Psoas muscle (tissue), 8 donors: ENCODE results near the gene MPZL3. TPM values are rescaled to one million over a fixed set of nuclear protein-coding genes. Genes with fewer than 3 reads are reported as not detected.

Experiments used
- ATAC-seq, 4 donors: fragments of 200-7000 bp; cut with Tn5 transposase; one replicate each; pipeline ENCODE4 v1.9.1; 2020; ENCODE audit warnings: moderate library complexity in 3 of 4, mild to moderate bottlenecking in 2 of 4
- DNase-seq, 2 donors: peaks; one replicate each; pipeline ENCODE4 v3.0.0-alpha.2; 2020
- H3K27ac ChIP-seq: fragments of 200-600 bp; one replicate; pipeline ENCODE4 v1.8.0; 2022
- H3K27me3 ChIP-seq, 3 donors: fragments of 200-600 bp in 1 of 3; one replicate each; pipeline versions ENCODE4 v1.6.1 to v1.8.0; 2013 to 2022; ENCODE audit warnings: low read length in 2 of 3, mild to moderate bottlenecking in 2 of 3, moderate library complexity in 1 of 3; ENCODE audit not compliant: insufficient read depth in 3 of 3
- H3K36me3 ChIP-seq, 2 donors: fragments of 200-600 bp in 1 of 2; one replicate each; pipeline versions ENCODE4 v1.6.1 to v1.8.0; 2013 to 2022; ENCODE audit warnings: low read depth in 1 of 2, mild to moderate bottlenecking in 1 of 2, moderate library complexity in 1 of 2; ENCODE audit not compliant: insufficient read depth in 1 of 2
- H3K4me1 ChIP-seq: fragments of 200-600 bp; one replicate; pipeline ENCODE4 v1.8.0; 2022
- H3K4me3 ChIP-seq: fragments of 200-600 bp; one replicate; pipeline ENCODE4 v1.8.0; 2022; ENCODE audit warnings: mild to moderate bottlenecking
- H3K9me3 ChIP-seq: fragments of 200-600 bp; one replicate; pipeline ENCODE4 v1.8.0; 2022
- WGBS, 3 donors: extraction: QIAGEN DNeasy Blood & Tissue Kit; methylation state at CpG; one replicate each; pipeline versions ENCODE4 v1.1.6 to v1.1.7; 2013; 5-methylcytosine and 5-hydroxymethylcytosine counted together
- intact Hi-C, 2 donors: fragments of 100-400 bp; cut with DNase I; formaldehyde crosslinking; loops; one replicate each; pipeline versions ENCODE4 v1.11.0 to v1.14.2; 2022
- polyA plus RNA-seq, 3 donors: library from polyadenylated mRNA; stranded (reverse); fragments of 200-250 nt; gene quantifications; one replicate each; pipeline ENCODE4 v1.2.3, GENCODE V29; 2013
- total RNA-seq, 4 donors: library from RNA; stranded (reverse); fragmentation: NEBNext Ultra II Directional in 2 of 4; extraction: Animal tissue kit (Norgen Biotek cat#: 25700) in 2 of 4; gene quantifications; one replicate each; pipeline versions ENCODE4 v1.2.1 to v1.2.4, GENCODE V29; 2021 to 2023
- TF ChIP-seq, protein P1 (sequence below): fragments of 200-600 bp; IDR thresholded peaks from one replicate; pipeline ENCODE4 v1.8.0; 2022; ENCODE audit warnings: antibody characterized with exemption
- donor health status: healthy with polysubstance abuse.
- donor health status: DM: no; HTN: no; CAD: no; lungs with moderate emphysema.
- donor health status: Bipolar disorder and iron deficiency.
- donor health status: healthy.
- donor health status: DM: yes; HTN: yes; CAD: no.
- donor health status: DM: no; HTN: no; CAD: no.
- donor health status: DM: no; HTN: no; CAD: no.
- donor health status: DM: yes; HTN: yes; CAD: no.

The MPZL3 gene
- total and polyA plus RNA-seq, 7 donors = 0.07 to 0.97 (median 0.22) TPM

DNA sequence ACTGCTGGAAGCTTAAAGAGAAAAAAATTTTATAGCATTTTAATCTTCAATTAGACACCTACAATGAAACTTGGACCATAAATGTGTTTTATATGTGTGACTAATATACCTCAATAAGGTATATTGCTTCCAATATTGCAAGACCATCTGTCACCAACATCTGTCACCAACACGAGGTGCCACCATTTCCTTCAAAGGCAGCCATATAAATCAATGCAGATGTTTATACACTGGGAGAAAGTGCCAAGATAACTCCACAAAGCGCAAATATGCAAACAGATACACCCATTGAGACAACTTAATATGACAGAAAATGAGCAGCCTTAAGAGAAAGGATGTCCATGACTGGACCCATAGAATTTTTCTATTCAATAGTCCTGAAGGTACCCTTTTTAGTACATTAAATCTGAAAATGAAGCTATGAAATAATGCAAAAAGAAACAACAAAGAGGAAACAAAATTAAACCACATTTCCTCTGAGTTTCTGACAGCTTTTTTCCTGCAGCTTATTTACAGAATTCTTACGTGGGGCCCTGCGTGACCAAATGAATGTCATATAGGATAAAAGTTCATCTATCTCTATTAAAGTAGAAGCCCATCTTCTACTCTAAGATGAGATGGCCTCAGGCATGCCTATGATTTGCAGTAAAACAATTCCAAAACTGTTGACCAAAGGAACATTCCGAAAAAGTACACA lies 12.5 kb downstream of the MPZL3 start:
- no peaks in the 10 kb centered on the region for H3K4me1 ChIP-seq
- DNase-seq (no peak), ATAC-seq (no peak)
- peaks cover 0 to 5% (median 5%) of the 10 kb centered on the region in 3 donors for H3K27me3 ChIP-seq
- H3K9me3 ChIP-seq = no peaks in the 10 kb centered on the region
- TF ChIP-seq, protein P1, sequence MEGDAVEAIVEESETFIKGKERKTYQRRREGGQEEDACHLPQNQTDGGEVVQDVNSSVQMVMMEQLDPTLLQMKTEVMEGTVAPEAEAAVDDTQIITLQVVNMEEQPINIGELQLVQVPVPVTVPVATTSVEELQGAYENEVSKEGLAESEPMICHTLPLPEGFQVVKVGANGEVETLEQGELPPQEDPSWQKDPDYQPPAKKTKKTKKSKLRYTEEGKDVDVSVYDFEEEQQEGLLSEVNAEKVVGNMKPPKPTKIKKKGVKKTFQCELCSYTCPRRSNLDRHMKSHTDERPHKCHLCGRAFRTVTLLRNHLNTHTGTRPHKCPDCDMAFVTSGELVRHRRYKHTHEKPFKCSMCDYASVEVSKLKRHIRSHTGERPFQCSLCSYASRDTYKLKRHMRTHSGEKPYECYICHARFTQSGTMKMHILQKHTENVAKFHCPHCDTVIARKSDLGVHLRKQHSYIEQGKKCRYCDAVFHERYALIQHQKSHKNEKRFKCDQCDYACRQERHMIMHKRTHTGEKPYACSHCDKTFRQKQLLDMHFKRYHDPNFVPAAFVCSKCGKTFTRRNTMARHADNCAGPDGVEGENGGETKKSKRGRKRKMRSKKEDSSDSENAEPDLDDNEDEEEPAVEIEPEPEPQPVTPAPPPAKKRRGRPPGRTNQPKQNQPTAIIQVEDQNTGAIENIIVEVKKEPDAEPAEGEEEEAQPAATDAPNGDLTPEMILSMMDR = no peak
- WGBS, 3 donors = 75 to 81% (median 79%) methylated on average over 5 of the region's 5 CpGs
- no peak overlapping the region for H3K27ac ChIP-seq
- no peaks in the 10 kb centered on the region for H3K36me3 ChIP-seq
- intact Hi-C loops = no loop called here
- H3K4me3 ChIP-seq = no peak overlapping the region

DNA sequence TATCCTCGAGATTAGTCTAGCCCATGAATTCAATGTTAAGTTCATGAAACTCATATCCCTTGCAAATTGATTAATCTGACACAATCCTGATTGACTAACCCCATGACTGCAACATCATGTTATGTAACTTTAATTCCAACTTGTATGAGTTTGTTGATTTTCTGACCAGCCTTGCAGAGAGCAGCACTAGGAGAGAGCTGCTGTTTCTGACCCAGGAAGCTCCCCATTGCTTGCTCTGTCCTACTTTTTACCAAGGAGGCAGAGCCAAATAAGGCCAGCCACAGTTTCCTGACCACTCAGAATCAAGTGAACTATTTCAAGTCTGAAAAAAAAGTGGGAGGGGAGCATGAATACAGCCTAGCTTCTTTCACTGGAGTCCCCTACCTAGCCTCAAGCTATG lies 13.2 kb downstream of the MPZL3 start:
- Histone ChIP-seq H3K4me1 (no peaks in the 10 kb centered on the region), H3K4me3 (no peak overlapping the region), H3K27me3 (peaks cover 0 to 5% (median 5%) of the 10 kb centered on the region in 3 donors), H3K9me3 (no peaks in the 10 kb centered on the region), H3K27ac (no peak overlapping the region), H3K36me3 (no peaks in the 10 kb centered on the region)
- TF ChIP-seq, protein P1 = no peak
- no peak for DNase-seq
- ATAC-seq = no peak
- 78 to 82% (median 79%) methylated on average over 1 of the region's 1 CpG for WGBS, 3 donors
- intact Hi-C loops = no loop called here

DNA sequence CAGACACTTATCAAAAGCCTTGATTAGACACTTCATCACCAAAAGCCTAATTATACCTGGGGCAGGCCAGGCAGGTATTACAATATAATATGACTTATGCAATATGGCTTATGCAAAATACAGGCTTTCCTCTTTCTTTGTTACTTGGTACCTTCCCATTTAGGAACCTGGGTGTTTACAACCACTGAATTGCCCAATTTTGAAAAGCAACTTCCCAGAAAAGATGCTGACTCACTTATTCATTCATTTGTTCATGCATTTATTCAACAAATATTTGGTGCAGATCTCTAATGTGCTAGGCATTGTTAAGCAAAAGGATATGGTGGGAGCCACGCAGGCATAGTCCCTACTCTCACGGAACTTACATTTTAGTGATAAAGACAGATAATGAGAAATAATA lies 13.7 kb downstream of the MPZL3 start:
- intact Hi-C loops = no loop called here
- no peak overlapping the region for H3K4me3 ChIP-seq
- TF ChIP-seq, protein P1 = no peak
- no peaks in the 10 kb centered on the region for H3K4me1 ChIP-seq
- peaks cover 0 to 7% (median 2%) of the 10 kb centered on the region in 3 donors for H3K27me3 ChIP-seq
- no peaks in the 10 kb centered on the region for H3K36me3 ChIP-seq
- no peaks in the 10 kb centered on the region for H3K9me3 ChIP-seq
- no peak overlapping the region for H3K27ac ChIP-seq
- 94 to 96% (median 94%) methylated on average over 2 of the region's 2 CpGs for WGBS, 3 donors
- ATAC-seq (no peak), DNase-seq (no peak)

GRCh38 chr11:118236170-118236569 lies 16.0 kb downstream of the MPZL3 start:
- no peak overlapping the region for H3K27ac ChIP-seq
- TF ChIP-seq, protein P1 = no peak
- 38 to 51% (median 49%) methylated on average over 2 of the region's 2 CpGs for WGBS, 3 donors
- ATAC-seq = no peak
- DNase-seq = no peak
- H3K4me3 ChIP-seq = no peak overlapping the region
- H3K9me3 ChIP-seq = no peaks in the 10 kb centered on the region
- H3K36me3 ChIP-seq = no peaks in the 10 kb centered on the region
- H3K27me3 ChIP-seq = peaks cover 0 to 3% (median 2%) of the 10 kb centered on the region in 3 donors
- intact Hi-C loops = no loop called here
- no peaks in the 10 kb centered on the region for H3K4me1 ChIP-seq

DNA sequence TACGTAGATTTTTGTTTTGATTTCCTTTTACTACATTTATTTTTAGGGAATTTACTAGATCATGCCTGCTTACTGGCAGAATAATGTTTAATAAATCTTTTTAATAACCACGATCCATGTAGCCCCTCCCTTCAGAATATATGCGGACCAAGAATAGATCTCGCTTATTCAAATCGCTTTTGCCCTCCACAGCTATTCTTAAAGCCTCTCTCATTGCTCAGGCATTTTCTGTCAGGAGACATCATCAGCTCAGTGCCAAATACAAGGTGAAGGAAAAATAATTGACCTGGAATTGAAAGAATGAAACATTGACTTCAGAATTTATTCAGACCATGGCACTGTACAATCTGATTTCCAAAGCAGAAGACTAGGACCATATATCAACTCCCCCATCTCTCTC lies 17.3 kb downstream of the MPZL3 start:
- no peak overlapping the region for H3K27ac ChIP-seq
- H3K9me3 ChIP-seq = no peaks in the 10 kb centered on the region
- H3K36me3 ChIP-seq = no peaks in the 10 kb centered on the region
- TF ChIP-seq, protein P1 = no peak
- no peaks in the 10 kb centered on the region for H3K4me1 ChIP-seq
- no peak for DNase-seq
- peaks cover 0 to 5% (median 5%) of the 10 kb centered on the region in 3 donors for H3K27me3 ChIP-seq
- intact Hi-C loops = no loop called here
- ATAC-seq = no peak
- WGBS, 3 donors = 87 to 90% (median 88%) methylated on average over 5 of the region's 5 CpGs
- no peak overlapping the region for H3K4me3 ChIP-seq
